Loucy (cell line): ENCODE results near the gene DNM2.

Experiments used
- H2AFZ ChIP-seq: fragments of 200-600 bp; sonication (generic); 2 replicates; pipeline ENCODE4 v1.6.0; 2016; ENCODE audit warnings: antibody characterized with exemption, mild to moderate bottlenecking, low read length, moderate library complexity
- H3F3A ChIP-seq: fragments of 200-600 bp; 2 replicates; pipeline ENCODE4 v1.6.0; 2016; ENCODE audit warnings: antibody characterized with exemption, low read depth, mild to moderate bottlenecking
- H3K27me3 ChIP-seq: fragments of 200-600 bp; sonication (generic); 2 replicates; pipeline ENCODE4 v1.6.1; 2014; ENCODE audit warnings: low read length, mild to moderate bottlenecking; ENCODE audit not compliant: insufficient read depth, poor library complexity, severe bottlenecking
- H3K36me3 ChIP-seq: fragments of 200-600 bp; sonication (generic); 2 replicates; pipeline ENCODE4 v1.6.1; 2016; ENCODE audit warnings: low read length; ENCODE audit not compliant: insufficient read depth
- H3K4me1 ChIP-seq: fragments of 200-600 bp; sonication (generic); 2 replicates; pipeline ENCODE4 v1.5.1; 2014; ENCODE audit warnings: low read length, mild to moderate bottlenecking; ENCODE audit not compliant: insufficient read depth, poor library complexity, severe bottlenecking
- H3K4me2 ChIP-seq: fragments of 200-600 bp; sonication (generic); 2 replicates; pipeline ENCODE4 v1.6.0; 2014; ENCODE audit warnings: antibody characterized with exemption, low read length, low read depth, mild to moderate bottlenecking; ENCODE audit not compliant: poor library complexity, severe bottlenecking
- H3K4me3 ChIP-seq: fragments of 200-600 bp; sonication (generic); 2 replicates; pipeline ENCODE4 v1.5.1; 2014; ENCODE audit warnings: low read length, mild to moderate bottlenecking, mixed read lengths; ENCODE audit not compliant: poor library complexity, severe bottlenecking
- H3K79me2 ChIP-seq: fragments of 200-600 bp; sonication (generic); 2 replicates; pipeline ENCODE4 v1.6.1; 2014; ENCODE audit warnings: low read length; ENCODE audit not compliant: insufficient read depth
- H3K9ac ChIP-seq: fragments of 200-600 bp; sonication (generic); 2 replicates; pipeline ENCODE4 v1.6.0; 2014; ENCODE audit warnings: mild to moderate bottlenecking, low read depth, low read length, moderate library complexity; ENCODE audit not compliant: poor library complexity, severe bottlenecking
- H3K9me2 ChIP-seq: fragments of 200-600 bp; sonication (generic); replicated peaks from 2 replicates; pipeline ENCODE4 v1.6.1; 2016; ENCODE audit warnings: low read depth, low read length, mixed read lengths
- H3K9me3 ChIP-seq: fragments of 200-600 bp; sonication (generic); 2 replicates; pipeline ENCODE4 v1.6.1; 2014; ENCODE audit warnings: mild to moderate bottlenecking, antibody characterized with exemption, low read length, low read depth; ENCODE audit not compliant: insufficient read depth
- H4K20me1 ChIP-seq: fragments of 200-600 bp; sonication (generic); 2 replicates; pipeline ENCODE4 v1.6.0; 2014; ENCODE audit warnings: antibody characterized with exemption, low read length, mild to moderate bottlenecking; ENCODE audit not compliant: insufficient read depth, poor library complexity, severe bottlenecking
- EZH2phosphoT487 ChIP-seq: fragments of 200-600 bp; IDR thresholded peaks from 2 replicates; pipeline ENCODE4 v1.6.1; 2018; ENCODE audit warnings: antibody characterized with exemption, mild to moderate bottlenecking, moderate library complexity, borderline replicate concordance
- TF ChIP-seq, protein P1 (sequence below): fragments of 200-600 bp; sonication (generic); conservative IDR thresholded peaks from 2 replicates; pipeline ENCODE4 v1.5.1; 2014; ENCODE audit warnings: mild to moderate bottlenecking, antibody characterized with exemption, low read length

The DNM2 gene

DNA sequence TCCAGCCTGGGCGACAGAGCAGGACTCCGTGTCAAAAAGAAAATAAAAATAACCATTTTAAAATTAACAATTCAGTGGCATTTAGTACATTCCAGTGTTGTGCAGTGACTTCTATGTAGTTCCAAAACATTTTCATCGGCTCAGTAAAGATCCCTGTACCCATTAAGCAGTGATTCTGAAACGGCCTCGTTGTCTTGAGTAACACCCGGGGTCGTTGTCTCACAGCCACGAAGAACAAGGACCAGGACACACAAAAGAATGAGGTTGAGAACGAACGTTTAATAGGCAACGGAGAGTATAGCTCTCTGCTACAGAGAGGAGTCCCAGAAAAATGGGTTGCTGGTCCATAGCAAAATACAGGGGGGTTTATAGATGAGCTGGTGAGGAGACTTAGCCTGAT lies 120.5 kb downstream of the DNM2 start:
- Histone ChIP-seq H4K20me1 (peaks cover 7% of the 10 kb centered on the region), H3K9me3 (no peaks in the 10 kb centered on the region), H3K4me2 (no peak overlapping the region), H3K79me2 (no peaks in the 10 kb centered on the region; the same call in none of the 2 replicates), H3K9ac (no peak overlapping the region), H3K4me3 (no peak overlapping the region), H3K4me1 (peaks cover 14% of the 10 kb centered on the region), H3K27me3 (no peaks in the 10 kb centered on the region), H3K36me3 (peaks cover 3% of the 10 kb centered on the region; the same call in 1 of the 2 replicates), H2AFZ (no peak overlapping the region), H3K9me2 (no peaks in the 10 kb centered on the region), H3F3A (no peaks in the 10 kb centered on the region; the same call in 1 of the 2 replicates)
- TF ChIP-seq EZH2phosphoT487: no peak
- TF ChIP-seq, protein P1, sequence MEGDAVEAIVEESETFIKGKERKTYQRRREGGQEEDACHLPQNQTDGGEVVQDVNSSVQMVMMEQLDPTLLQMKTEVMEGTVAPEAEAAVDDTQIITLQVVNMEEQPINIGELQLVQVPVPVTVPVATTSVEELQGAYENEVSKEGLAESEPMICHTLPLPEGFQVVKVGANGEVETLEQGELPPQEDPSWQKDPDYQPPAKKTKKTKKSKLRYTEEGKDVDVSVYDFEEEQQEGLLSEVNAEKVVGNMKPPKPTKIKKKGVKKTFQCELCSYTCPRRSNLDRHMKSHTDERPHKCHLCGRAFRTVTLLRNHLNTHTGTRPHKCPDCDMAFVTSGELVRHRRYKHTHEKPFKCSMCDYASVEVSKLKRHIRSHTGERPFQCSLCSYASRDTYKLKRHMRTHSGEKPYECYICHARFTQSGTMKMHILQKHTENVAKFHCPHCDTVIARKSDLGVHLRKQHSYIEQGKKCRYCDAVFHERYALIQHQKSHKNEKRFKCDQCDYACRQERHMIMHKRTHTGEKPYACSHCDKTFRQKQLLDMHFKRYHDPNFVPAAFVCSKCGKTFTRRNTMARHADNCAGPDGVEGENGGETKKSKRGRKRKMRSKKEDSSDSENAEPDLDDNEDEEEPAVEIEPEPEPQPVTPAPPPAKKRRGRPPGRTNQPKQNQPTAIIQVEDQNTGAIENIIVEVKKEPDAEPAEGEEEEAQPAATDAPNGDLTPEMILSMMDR: no peak

GRCh38 chr19:10839114-10840050 lies 121.5 kb downstream of the DNM2 start:
- H3K9me2 ChIP-seq: no peaks in the 10 kb centered on the region

DNA sequence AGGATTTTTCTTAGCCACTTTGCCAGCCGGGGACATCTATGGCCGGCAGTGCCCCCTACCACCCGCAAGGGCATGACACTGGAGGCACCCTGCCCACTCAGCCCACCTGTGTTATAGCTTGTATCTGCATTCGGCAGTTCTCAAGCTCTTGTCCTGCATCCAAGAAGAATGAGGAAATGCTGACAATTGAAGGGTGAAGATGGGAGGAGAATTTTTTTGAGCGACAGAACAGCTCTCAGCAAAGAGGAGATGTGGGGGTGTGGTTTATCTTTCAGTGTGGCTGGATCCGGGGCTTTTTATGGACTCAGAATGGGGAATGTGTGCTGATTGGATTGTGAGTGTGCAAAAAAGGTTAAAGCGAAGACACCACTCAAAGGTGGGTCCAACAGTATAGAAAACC lies 124.9 kb downstream of the DNM2 start:
- Histone ChIP-seq H3K9me2 (no peaks in the 10 kb centered on the region), H3K9ac (no peak overlapping the region), H3K27me3 (no peaks in the 10 kb centered on the region), H2AFZ (no peak overlapping the region), H3F3A (no peaks in the 10 kb centered on the region), H3K4me1 (no peaks in the 10 kb centered on the region), H3K9me3 (peaks cover 6% of the 10 kb centered on the region; the same call in 1 of the 2 replicates), H3K36me3 (no peaks in the 10 kb centered on the region), H3K79me2 (no peaks in the 10 kb centered on the region), H3K4me2 (no peak overlapping the region), H4K20me1 (no peaks in the 10 kb centered on the region), H3K4me3 (no peak overlapping the region)
- TF ChIP-seq EZH2phosphoT487: no peak
- TF ChIP-seq, protein P1: no peak

More at GRCh38 chr19:10839114-10840050, 121.5 kb downstream of the DNM2 start:
- no peak for TF ChIP-seq EZH2phosphoT487
- TF ChIP-seq, protein P1: no peak
- Histone ChIP-seq H3K4me3 (no peak overlapping the region), H4K20me1 (peaks cover 7% of the 10 kb centered on the region), H3K4me2 (no peak overlapping the region), H3K27me3 (no peaks in the 10 kb centered on the region), H3K9me3 (no peaks in the 10 kb centered on the region), H3F3A (no peaks in the 10 kb centered on the region; the same call in 1 of the 2 replicates), H3K4me1 (peaks cover 14% of the 10 kb centered on the region), H3K9ac (no peak overlapping the region), H2AFZ (no peak overlapping the region), H3K79me2 (no peaks in the 10 kb centered on the region; the same call in none of the 2 replicates), H3K36me3 (no peaks in the 10 kb centered on the region)
